Hepatocyte (in vitro differentiated cells): ENCODE data around the gene NAV2. TPM values are rescaled to one million over a fixed set of nuclear protein-coding genes. Genes with fewer than 3 reads are reported as not detected.

Experiments
- DNase-seq: peaks from one replicate; pipeline ENCODE4 v3.0.0-alpha.2; 2016; ENCODE audit warnings: low spot score
- H2AFZ ChIP-seq: fragments of 200-600 bp; sonication (generic); 2 replicates; pipeline ENCODE4 v1.6.0; 2016; ENCODE audit warnings: antibody characterized with exemption, mild to moderate bottlenecking
- H3K27ac ChIP-seq: fragments of 200-600 bp; sonication (generic); 2 replicates; pipeline ENCODE4 v1.5.1; 2016; ENCODE audit warnings: mild to moderate bottlenecking
- H3K27me3 ChIP-seq: fragments of 200-600 bp; sonication (generic); 2 replicates; pipeline ENCODE4 v1.6.1; 2016
- H3K36me3 ChIP-seq: fragments of 200-600 bp; sonication (generic); replicated peaks from 2 replicates; pipeline ENCODE4 v1.5.1; 2016; ENCODE audit warnings: low read depth; ENCODE audit not compliant: insufficient read depth
- H3K4me1 ChIP-seq: fragments of 200-600 bp; sonication (generic); 2 replicates; pipeline ENCODE4 v1.5.1; 2016; ENCODE audit warnings: mild to moderate bottlenecking, moderate library complexity; ENCODE audit not compliant: insufficient read depth
- H3K4me2 ChIP-seq: fragments of 200-600 bp; sonication (generic); 2 replicates; pipeline ENCODE4 v1.6.0; 2016
- H3K4me3 ChIP-seq: fragments of 200-600 bp; sonication (generic); 2 replicates; pipeline ENCODE4 v1.5.1; 2016; ENCODE audit warnings: mild to moderate bottlenecking
- H3K79me2 ChIP-seq: fragments of 200-600 bp; sonication (generic); 2 replicates; pipeline ENCODE4 v1.6.0; 2017; ENCODE audit warnings: mild to moderate bottlenecking
- H3K9me2 ChIP-seq: fragments of 200-600 bp; sonication (generic); replicated peaks from 2 replicates; pipeline ENCODE4 v1.6.0; 2017; ENCODE audit warnings: mild to moderate bottlenecking; ENCODE audit not compliant: insufficient read depth
- H3K9me3 ChIP-seq: fragments of 200-600 bp; sonication (generic); 2 replicates; pipeline ENCODE4 v1.5.1; 2016; ENCODE audit warnings: low read depth, mild to moderate bottlenecking
- H4K20me1 ChIP-seq: fragments of 200-600 bp; sonication (generic); 2 replicates; pipeline ENCODE4 v1.6.0; 2016; ENCODE audit warnings: mild to moderate bottlenecking; ENCODE audit not compliant: insufficient read depth, poor library complexity, severe bottlenecking
- CTCF ChIP-seq: fragments of 200-600 bp; sonication (generic); IDR thresholded peaks from 2 replicates; pipeline ENCODE4 v1.5.1; 2016; ENCODE audit warnings: antibody characterized with exemption, mild to moderate bottlenecking; ENCODE audit not compliant: poor library complexity
- EZH2 ChIP-seq: fragments of 200-600 bp; sonication (generic); IDR thresholded peaks from 2 replicates; pipeline ENCODE4 v1.6.1; 2016; ENCODE audit warnings: antibody characterized with exemption, mild to moderate bottlenecking, borderline replicate concordance
- EZH2phosphoT487 ChIP-seq: fragments of 200-600 bp; sonication (generic); IDR thresholded peaks from one replicate; pipeline ENCODE4 v1.6.1; 2018; ENCODE audit warnings: antibody characterized with exemption, mild to moderate bottlenecking, low read depth, moderate library complexity; ENCODE audit not compliant: unreplicated experiment, severe bottlenecking
- WGBS: methylation state at CpG from one replicate; pipeline ENCODE4 v1.1.6; 2016; ENCODE audit warnings: low lambda C conversion rate; ENCODE audit errors: missing lambda C conversion rate; 5-methylcytosine and 5-hydroxymethylcytosine counted together
- polyA plus RNA-seq: library from polyadenylated mRNA; unstranded; fragments of >200 nt; fragmentation: Nextera tagmentation; extraction: Ambion mirVana; gene quantifications from 2 replicates; pipeline ENCODE4 v1.2.1, GENCODE V29; 2016
- total RNA-seq: library from RNA; depleted of rRNA; stranded (reverse); fragments of >200 nt; gene quantifications from 2 replicates; pipeline ENCODE4 v1.2.3, GENCODE V29; 2014

NAV2 gene
- total and polyA plus RNA-seq, 2 experiments from 2014 or later: 23.7 to 30.8 TPM

GRCh38 chr11:20000351-20001134 is 287.9 kb downstream of the NAV2 start:
- Histone ChIP-seq H2AFZ (no peak overlapping the region), H3K36me3 (no peaks in the 10 kb centered on the region), H3K9me2 (no peaks in the 10 kb centered on the region), H4K20me1 (no peaks in the 10 kb centered on the region), H3K27me3 (no peaks in the 10 kb centered on the region), H3K4me1 (peaks cover 49% of the 10 kb centered on the region), H3K9me3 (no peaks in the 10 kb centered on the region), H3K27ac (peak overlapping the region; percentile 89), H3K79me2 (peaks cover 14% of the 10 kb centered on the region), H3K4me2 (peak overlapping the region; percentile 27), H3K4me3 (no peak overlapping the region)
- TF ChIP-seq CTCF (no peak), EZH2 (no peak), EZH2phosphoT487 (no peak)
- 53% methylated on average over 13 of the region's 13 CpGs for whole genome bisulfite sequencing
- DNase-seq: peak; percentile 61

GRCh38 chr11:20002312-20003216 is 289.9 kb downstream of the NAV2 start:
- WGBS: 58% methylated on average over 12 of the region's 12 CpGs
- Histone ChIP-seq H3K4me3 (no peak overlapping the region), H3K79me2 (no peaks in the 10 kb centered on the region), H3K9me2 (no peaks in the 10 kb centered on the region), H3K9me3 (no peaks in the 10 kb centered on the region), H3K36me3 (no peaks in the 10 kb centered on the region), H2AFZ (no peak overlapping the region), H3K4me1 (peaks cover 38% of the 10 kb centered on the region), H4K20me1 (no peaks in the 10 kb centered on the region), H3K4me2 (peak overlapping the region; percentile 64), H3K27ac (peak overlapping the region; percentile 89), H3K27me3 (no peaks in the 10 kb centered on the region)
- peak; percentile 70 for DNase-seq
- TF ChIP-seq CTCF: no peak
- no peak for TF ChIP-seq EZH2phosphoT487
- no peak for TF ChIP-seq EZH2

GRCh38 chr11:20003351-20003750 is 290.7 kb downstream of the NAV2 start:
- Histone ChIP-seq H3K27ac (peak overlapping the region; percentile 89), H3K4me2 (peak overlapping the region; percentile 64)
- 68% methylated on average over 4 of the region's 4 CpGs for WGBS

More at GRCh38 chr11:20003351-20003750, 290.7 kb downstream of the NAV2 start:
- H3K9me2 ChIP-seq: no peaks in the 10 kb centered on the region
- H4K20me1 ChIP-seq: no peaks in the 10 kb centered on the region
- H3K79me2 ChIP-seq: no peaks in the 10 kb centered on the region
- TF ChIP-seq CTCF: no peak
- TF ChIP-seq EZH2: no peak
- no peak for TF ChIP-seq EZH2phosphoT487
- H3K9me3 ChIP-seq: no peaks in the 10 kb centered on the region
- DNase-seq: peak; percentile 63
- no peaks in the 10 kb centered on the region for H3K27me3 ChIP-seq
- H3K4me1 ChIP-seq: peaks cover 38% of the 10 kb centered on the region
- no peaks in the 10 kb centered on the region for H3K36me3 ChIP-seq
- H2AFZ ChIP-seq: no peak overlapping the region
- H3K4me3 ChIP-seq: no peak overlapping the region
